NCI-H524 treated with DMSO at 0.1 percent for 48 hours (cell line): ENCODE data around the gene MAP1LC3B.
"Not testable (repeated sequence)": the region's sequence is repeated elsewhere in the genome, so short reads cannot be mapped to it uniquely, and the experiment has no call there.

ENCODE experiments used
- DNase-seq: peaks from one replicate; lab custom pipeline; 2025; lab: John Stamatoyannopoulos, UW

The MAP1LC3B gene

GRCh38 chr16:87380881-87381280, 11.3 kb upstream of the MAP1LC3B start:
- no peak for DNase-seq

DNA sequence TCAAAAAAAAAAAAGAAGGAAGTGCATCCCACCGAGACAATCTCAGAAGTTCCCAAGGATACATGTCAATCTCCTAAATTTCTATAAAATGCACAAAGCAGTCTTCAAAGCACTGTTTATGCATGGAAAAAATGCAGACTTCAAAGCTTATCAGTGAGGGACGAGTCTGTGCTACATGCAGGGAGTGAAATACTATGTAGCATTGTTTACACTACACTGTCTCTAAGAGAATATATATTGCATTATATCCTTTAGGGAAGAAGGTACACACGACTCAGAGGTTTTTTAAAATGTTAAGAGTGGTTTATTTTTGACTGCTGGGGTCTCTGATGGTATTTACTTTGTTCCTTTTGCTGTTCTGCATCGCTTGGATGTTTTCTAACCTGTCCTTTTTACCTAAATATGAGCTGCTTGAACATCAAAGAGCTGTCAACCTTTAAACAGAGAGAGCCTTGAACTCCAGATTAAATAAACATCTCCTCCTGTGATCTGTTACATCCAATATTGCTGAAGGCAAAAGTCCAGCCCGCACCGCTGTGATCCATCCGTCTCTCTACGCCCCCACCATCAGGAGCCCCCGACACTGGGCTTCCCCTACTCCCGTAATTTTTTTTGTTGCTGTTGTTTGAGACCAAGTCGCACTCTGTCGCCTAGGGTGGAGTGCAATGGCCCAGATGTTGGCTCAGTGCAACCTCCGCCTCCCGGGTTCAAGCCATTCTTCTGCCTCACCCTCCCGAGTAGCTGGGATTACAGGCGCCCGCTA, 9.9 kb upstream of the MAP1LC3B start:
- DNase-seq: no peak

DNA sequence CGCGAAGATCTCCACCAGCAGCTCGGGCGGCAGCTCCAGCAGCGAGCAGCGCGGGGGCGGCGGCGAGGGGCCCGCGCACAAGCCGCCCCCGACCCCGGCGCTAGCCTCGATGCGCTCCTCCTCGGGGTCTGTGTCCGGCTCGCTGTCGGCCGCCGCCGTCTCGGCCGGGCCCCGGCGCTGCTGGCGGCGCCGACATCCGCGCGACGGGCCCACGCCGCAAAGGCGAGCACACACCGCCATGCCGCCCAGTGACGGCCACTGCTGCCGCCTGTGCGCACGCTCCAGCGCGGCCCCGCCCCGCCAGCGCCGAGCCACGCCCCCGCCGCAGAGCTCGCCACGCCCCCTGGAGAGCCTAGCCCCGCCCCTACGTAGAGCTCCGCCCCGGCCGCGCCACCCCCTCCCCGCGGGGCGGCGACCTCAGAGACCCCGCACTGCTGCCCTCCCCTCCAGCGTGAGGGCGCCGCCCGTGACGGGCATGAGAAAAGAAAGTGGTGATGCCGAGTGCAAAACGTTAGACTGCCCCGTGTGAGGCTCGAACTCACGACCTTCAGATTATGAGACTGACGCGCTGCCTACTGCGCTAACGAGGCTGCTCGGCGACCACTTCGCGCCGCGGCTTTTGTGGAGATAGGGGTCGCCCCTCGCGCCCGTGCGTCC, 8.5 kb upstream of the MAP1LC3B start, which contains the start of gene FBXO31:
FBXO31 (minus strand) TSS at position 272 of the 657 bp plus-strand sequence; CDS start at position 240, 32 bp downstream.
- DNase-seq: peak; percentile 79

DNA sequence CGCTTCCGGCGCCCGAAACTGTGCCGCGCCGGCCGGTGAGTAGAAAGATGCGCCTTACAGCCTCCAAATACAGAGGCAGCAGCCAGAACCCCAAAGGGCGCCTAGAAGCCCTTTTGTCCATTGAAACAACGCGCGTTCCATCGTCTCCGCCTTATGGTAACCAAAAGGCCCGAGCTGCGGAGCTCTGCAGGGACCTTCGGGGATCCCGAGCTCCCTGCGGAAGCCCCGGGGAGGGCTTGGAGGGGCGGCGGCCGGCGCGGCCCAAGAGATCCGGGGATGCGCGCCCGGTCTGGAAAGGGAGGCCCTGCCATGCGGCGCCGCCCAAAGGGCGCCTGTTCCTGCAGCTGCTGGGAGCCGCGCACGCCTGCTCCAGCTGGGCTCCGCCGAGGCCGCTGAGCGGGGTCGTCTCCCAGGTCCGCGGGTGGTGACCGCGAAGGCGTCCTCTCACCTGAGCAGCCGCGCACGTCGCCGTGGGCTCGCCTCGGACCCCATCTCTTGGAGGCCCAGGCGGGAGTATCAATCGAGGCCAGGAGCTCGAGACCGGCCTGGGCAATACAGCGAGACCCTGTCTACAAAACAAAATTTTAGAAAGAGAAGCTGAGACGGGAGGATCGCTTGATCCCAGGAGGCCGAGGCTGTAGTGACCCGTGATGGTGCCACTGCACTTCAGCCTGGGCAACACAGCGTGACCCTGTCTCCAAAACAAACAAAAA, 7.8 kb upstream of the MAP1LC3B start:
- DNase-seq: peak; percentile 41

- DNase-seq: not testable (repeated sequence)
Observed at GRCh38 chr16:87384875-87385167, 7.3 kb upstream of the MAP1LC3B start.

- peak; percentile 97 for DNase-seq
Observed at GRCh38 chr16:87387942-87388817, 4.0 kb upstream of the MAP1LC3B start.

- no peak for DNase-seq
Observed at GRCh38 chr16:87388818-87389134, 3.4 kb upstream of the MAP1LC3B start.

- DNase-seq: peak; percentile 71
Observed at GRCh38 chr16:87389245-87389644, 2.9 kb upstream of the MAP1LC3B start.

- DNase-seq: not testable (repeated sequence)
Observed at GRCh38 chr16:87389914-87390313, 2.2 kb upstream of the MAP1LC3B start.

DNA sequence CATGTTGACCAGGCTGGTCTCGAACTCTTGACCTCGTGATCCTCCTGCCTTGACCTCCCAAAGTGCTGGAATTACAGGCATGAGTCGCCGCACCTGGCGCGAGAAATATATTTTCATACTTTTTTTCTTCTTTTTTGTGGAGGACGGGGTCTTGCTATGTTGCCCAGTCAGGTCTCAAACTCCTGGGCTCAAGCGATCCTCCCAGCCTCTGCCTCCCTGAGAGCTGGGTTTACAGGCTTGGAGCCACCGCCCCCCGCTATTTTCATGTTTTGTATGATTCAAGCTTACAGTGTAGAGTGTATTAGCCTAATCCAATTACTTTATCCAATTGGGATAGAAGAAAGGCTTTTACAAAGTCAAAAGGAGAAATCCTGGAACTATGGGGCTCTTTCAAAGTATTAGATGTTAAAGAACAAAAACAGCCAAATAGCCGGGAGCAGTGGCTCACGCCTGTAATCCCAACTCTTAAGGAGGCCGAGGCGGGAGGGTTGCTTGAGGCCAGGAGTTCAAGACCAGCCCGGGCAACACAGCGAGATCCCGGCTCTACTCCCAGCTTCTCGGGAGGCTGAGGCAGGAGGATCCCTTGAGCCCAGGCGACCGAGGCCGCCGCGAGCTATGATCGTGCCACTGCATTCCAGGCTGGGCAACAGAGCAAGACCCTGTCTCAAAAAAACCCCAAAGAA, 1.4 kb upstream of the MAP1LC3B start:
- DNase-seq: no peak

GRCh38 chr16:87391324-87391949, 699 bp upstream of the MAP1LC3B start:
- DNase-seq: no peak

- no peak for DNase-seq
Observed at GRCh38 chr16:87392821-87393679, 914 bp downstream of the MAP1LC3B start.

GRCh38 chr16:87393680-87394055, 1.5 kb downstream of the MAP1LC3B start:
- DNase-seq: no peak

DNA sequence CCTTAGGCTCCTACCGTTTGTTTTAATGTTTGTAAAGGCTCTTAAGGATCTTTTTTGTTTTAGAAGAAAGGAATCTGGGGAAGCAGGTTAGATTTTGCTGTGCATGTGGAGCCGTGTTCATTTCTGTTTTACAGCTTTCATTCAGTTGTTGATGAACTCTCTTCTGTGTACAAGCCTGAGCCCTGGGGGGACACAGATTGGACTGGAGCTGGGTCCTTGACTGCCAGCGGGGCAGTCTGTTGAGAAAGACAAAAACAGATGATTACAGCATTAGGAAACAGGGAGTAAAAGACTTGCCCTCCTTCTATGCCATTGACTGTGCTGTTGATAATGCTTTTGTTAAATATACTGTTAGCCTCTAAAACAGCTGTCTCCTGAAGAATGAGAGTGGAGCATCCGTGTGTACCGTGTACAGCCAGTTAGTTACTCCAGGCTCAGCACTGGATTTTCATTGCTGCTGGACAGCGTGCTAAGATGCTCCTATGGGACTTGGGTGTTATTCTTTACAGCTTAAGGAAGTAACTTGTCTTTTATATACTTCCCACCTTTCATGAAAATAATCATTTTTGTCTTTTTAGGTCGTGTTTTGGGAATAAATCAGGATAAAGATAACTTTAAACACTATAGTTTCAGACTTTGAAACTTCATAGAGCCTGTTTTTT, 3.2 kb downstream of the MAP1LC3B start:
- no peak for DNase-seq

- DNase-seq: no peak
Observed at GRCh38 chr16:87404764-87405625, 12.9 kb downstream of the MAP1LC3B start.

- DNase-seq: no peak
Observed at GRCh38 chr16:87406495-87407088, 14.5 kb downstream of the MAP1LC3B start.

DNA sequence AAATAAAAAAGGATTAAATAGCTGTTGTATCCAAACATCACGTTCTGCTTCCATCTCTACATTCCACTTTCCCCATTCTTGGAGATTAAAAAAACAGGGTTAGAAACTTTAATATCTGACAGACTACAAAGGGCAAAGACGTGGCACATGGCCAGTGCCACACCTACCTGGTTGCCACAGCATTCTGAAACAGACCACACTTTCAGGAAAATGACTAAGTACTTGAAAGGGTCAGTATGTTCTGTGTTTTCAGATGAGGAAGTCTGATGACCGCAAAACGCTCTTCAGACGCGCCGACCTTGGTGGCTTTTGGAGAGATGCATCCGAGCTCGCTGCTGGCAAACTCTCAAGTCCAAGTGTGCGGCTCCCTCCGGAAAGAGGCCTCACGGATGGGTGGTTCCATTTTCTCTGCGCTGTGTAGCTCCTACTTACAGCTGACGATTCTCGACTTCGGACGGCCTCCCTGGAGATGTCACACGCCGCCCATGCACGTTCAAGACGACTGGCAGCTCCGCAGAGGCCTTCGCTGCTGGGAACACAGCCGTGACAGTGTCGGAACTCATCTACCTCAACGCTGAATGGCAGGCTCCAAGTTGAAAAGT, 15.5 kb downstream of the MAP1LC3B start:
- DNase-seq: no peak

- no peak for DNase-seq
Observed at GRCh38 chr16:87409153-87409552, 17.0 kb downstream of the MAP1LC3B start.
